Body of pancreas (tissue), 4 donors: Measurements from ENCODE around the gene IRGQ.

Experiments used
- POLR2A ChIP-seq, 3 donors: fragments of 450-650 bp; IDR thresholded peaks; one replicate each; pipeline ENCODE4 v1.6.1; 2016; ENCODE audit warnings: antibody characterized with exemption in 3 of 3, mild to moderate bottlenecking in 2 of 3
- TF ChIP-seq, protein P1 (sequence below), 7 experiments: fragments of 450-650 bp in 4 of 7; fragments of 200-600 bp in 3 of 7; sonication (generic) in 3 of 7; IDR thresholded peaks; one replicate each; pipeline ENCODE4 v1.5.1; 2016 to 2019; ENCODE audit warnings: antibody characterized with exemption in 7 of 7

DNA sequence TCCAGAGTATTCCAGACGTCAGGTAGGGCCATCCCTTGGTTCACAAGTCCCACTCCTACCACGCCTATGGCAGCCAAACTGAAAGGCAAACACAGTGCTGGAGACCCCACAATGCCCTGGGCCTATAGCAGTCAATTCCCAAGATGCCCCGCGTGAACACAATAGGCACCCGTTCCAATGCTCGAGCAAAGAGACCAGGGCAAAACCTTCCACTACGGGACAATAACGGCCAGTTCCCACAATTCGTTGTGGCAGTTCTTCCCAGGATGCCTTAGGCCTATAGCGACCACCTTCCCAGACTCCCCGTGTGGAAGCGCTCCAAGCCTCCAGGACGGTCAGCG lies 23.0 kb upstream of the IRGQ start:
- TF ChIP-seq, protein P1, sequence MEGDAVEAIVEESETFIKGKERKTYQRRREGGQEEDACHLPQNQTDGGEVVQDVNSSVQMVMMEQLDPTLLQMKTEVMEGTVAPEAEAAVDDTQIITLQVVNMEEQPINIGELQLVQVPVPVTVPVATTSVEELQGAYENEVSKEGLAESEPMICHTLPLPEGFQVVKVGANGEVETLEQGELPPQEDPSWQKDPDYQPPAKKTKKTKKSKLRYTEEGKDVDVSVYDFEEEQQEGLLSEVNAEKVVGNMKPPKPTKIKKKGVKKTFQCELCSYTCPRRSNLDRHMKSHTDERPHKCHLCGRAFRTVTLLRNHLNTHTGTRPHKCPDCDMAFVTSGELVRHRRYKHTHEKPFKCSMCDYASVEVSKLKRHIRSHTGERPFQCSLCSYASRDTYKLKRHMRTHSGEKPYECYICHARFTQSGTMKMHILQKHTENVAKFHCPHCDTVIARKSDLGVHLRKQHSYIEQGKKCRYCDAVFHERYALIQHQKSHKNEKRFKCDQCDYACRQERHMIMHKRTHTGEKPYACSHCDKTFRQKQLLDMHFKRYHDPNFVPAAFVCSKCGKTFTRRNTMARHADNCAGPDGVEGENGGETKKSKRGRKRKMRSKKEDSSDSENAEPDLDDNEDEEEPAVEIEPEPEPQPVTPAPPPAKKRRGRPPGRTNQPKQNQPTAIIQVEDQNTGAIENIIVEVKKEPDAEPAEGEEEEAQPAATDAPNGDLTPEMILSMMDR (IDR thresholded peaks at IDR 0.05): no peak
- TF ChIP-seq POLR2A (IDR thresholded peaks at IDR 0.05): no peak
